ENCODE results near the gene NBPF3.
A peak's percentile ranks its signal among the peaks of the same experiment; 100 is the strongest.
"Not testable (repeated sequence)": the region's sequence is repeated elsewhere in the genome, so short reads cannot be mapped to it uniquely, and the experiment has no call there.

Gene NBPF3

DNA sequence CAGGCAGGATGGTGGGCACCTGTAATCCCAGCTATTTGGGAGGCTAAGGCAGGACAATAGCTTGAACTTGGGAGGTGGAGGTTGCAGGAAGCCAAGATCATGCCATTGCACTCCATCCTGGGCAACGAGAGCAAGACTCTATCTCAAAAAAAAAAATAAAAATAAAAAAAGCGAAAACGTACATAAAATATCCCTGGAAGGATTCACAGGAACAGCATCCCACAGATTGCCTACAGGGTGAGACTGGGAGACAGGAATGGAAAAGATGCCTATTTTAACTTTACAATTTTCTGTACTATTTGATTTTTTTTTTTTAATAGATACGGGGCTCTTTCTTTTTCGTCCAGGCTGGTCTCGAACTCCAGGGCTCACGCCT is 604 bp upstream of the NBPF3 start:
- H2AK5ac ChIP-seq (ENCODE audit: low read length) = no peak overlapping the region
- H4K91ac ChIP-seq (ENCODE audit: low read depth, low read length) = no peak overlapping the region
- no CpG with 5 or more reads among the region's 7 CpGs for WGBS (ENCODE audit: extremely low coverage, insufficient coverage, insufficient read length)
- H4K8ac ChIP-seq (ENCODE audit: low read depth, low read length) = peak overlapping the region; percentile 87
- H3K4me2 ChIP-seq (ENCODE audit: low read length) = peak overlapping the region; percentile 98
- H3K9ac ChIP-seq (ENCODE audit: low read length) = no peak overlapping the region
- H3K36me3 ChIP-seq (ENCODE audit: control insufficient read depth in 1 of 2, insufficient read depth in 2 of 2, low read length in 2 of 2) = no peaks in the 10 kb centered on the region
- H3K79me1 ChIP-seq (ENCODE audit: low read length) = peaks cover 2% of the 10 kb centered on the region
- peaks cover 3 to 8% of the 10 kb centered on the region in 2 experiments for H3K4me1 ChIP-seq (ENCODE audit: control insufficient read depth in 1 of 2, insufficient read depth in 2 of 2, low read length in 2 of 2)
- H3K18ac ChIP-seq (ENCODE audit: low read length) = no peak overlapping the region
- no peak overlapping the region for H3K4me3 ChIP-seq (ENCODE audit: low read depth, low read length)
- H3K23ac ChIP-seq (ENCODE audit: low read length) = no peak overlapping the region
- no peak overlapping the region for H3K4ac ChIP-seq (ENCODE audit: low read depth, low read length)
- no peak overlapping the region for H2BK120ac ChIP-seq (ENCODE audit: insufficient read depth, low read length, poor library complexity)
- no peak overlapping the region for H3K27ac ChIP-seq (ENCODE audit: low read depth, low read length)
- H3K9me3 ChIP-seq (ENCODE audit: insufficient read depth, low read depth, low read length) = no peaks in the 10 kb centered on the region
- peak overlapping the region; percentile 73 for H2AFZ ChIP-seq (ENCODE audit: insufficient read depth, low read length, poor library complexity)
- H2BK12ac ChIP-seq (ENCODE audit: low read length) = no peak overlapping the region
- H3K79me2 ChIP-seq (ENCODE audit: control insufficient read depth, insufficient read depth, low read length, poor library complexity) = peaks cover 4% of the 10 kb centered on the region
- H3K27me3 ChIP-seq (ENCODE audit: insufficient read depth, low read length) = no peaks in the 10 kb centered on the region
- no peak overlapping the region for H4K12ac ChIP-seq (ENCODE audit: low read depth, low read length)
- H3K14ac ChIP-seq (ENCODE audit: low read length) = no peak overlapping the region
- no peak for DNase-seq
- H2BK5ac ChIP-seq (ENCODE audit: low read depth, low read length, poor library complexity) = no peak overlapping the region

DNA sequence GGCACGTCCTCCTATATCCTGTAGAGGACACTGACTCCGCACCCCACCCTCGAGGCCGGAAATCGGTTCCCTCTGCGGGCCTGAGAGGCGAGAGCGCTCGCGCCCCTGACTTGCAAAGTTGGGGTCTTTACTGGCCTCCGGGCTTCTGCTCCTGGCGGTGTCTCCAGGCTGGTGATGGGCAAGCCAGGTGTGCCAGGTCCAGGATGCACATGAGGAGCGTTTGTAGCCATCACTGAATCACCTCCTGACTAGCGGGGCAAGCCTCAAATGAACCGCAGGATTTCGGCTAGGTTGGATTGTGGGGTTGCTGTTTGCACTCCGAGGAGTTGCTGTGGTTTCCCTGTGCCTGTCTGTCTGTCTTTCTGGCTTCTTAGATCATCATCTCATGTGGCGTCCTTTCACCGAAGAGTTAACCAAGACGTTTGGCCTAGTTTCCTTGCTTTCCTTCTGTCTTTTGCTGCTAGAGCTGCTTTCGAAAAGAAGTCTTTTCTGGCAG is 741 bp downstream of the NBPF3 start:
- H3K27me3 ChIP-seq (ENCODE audit: insufficient read depth, low read length); H2BK12ac ChIP-seq (ENCODE audit: low read length); H3K79me1 ChIP-seq (ENCODE audit: low read length); H2BK5ac ChIP-seq (ENCODE audit: low read depth, low read length, poor library complexity); H3K4me1 ChIP-seq (ENCODE audit: control insufficient read depth in 1 of 2, insufficient read depth in 2 of 2, low read length in 2 of 2); H3K14ac ChIP-seq (ENCODE audit: low read length); H2AK5ac ChIP-seq (ENCODE audit: low read length); H4K12ac ChIP-seq (ENCODE audit: low read depth, low read length); H3K9ac ChIP-seq (ENCODE audit: low read length); H3K36me3 ChIP-seq (ENCODE audit: control insufficient read depth in 1 of 2, insufficient read depth in 2 of 2, low read length in 2 of 2); H3K9me3 ChIP-seq (ENCODE audit: insufficient read depth, low read depth, low read length); H3K18ac ChIP-seq (ENCODE audit: low read length); H4K91ac ChIP-seq (ENCODE audit: low read depth, low read length); DNase-seq; H3K27ac ChIP-seq (ENCODE audit: low read depth, low read length); H2BK120ac ChIP-seq (ENCODE audit: insufficient read depth, low read length, poor library complexity); H3K23ac ChIP-seq (ENCODE audit: low read length); H3K79me2 ChIP-seq (ENCODE audit: control insufficient read depth, insufficient read depth, low read length, poor library complexity): not testable (repeated sequence)
- Histone ChIP-seq H2AFZ (ENCODE audit: insufficient read depth, low read length, poor library complexity) (peak overlapping the region; percentile 77), H3K4me2 (ENCODE audit: low read length) (peak overlapping the region; percentile 98), H4K8ac (ENCODE audit: low read depth, low read length) (peak overlapping the region; percentile 5), H3K4ac (ENCODE audit: low read depth, low read length) (peak overlapping the region; percentile 30), H3K4me3 (ENCODE audit: low read depth, low read length) (peak overlapping the region; percentile 86)
- no CpG with 5 or more reads among the region's 21 CpGs for WGBS (ENCODE audit: extremely low coverage, insufficient coverage, insufficient read length)

DNA sequence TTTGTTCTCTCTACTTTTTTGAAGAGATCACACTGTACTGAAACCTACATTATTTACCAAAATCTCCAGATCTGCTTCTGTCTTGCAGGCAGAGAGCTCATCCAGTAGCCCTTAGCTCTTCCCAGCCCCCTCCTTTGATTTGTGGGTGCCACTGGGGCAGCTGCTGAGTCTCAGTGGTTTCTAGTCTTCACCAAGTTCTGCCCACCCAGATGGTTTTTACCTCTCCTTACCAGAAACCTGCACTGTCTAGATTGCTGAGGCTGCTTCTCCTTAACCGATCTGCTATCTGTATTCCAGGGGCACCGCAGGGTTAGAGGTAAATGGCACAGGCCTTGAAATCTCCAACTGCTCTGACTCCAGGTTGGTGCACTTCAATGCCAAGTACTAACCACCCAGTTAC is 6.7 kb downstream of the NBPF3 start:
- WGBS (ENCODE audit: extremely low coverage, insufficient coverage, insufficient read length) = no CpG with 5 or more reads among the region's 2 CpGs

GRCh38 chr1:21447311-21447710 is 7.4 kb downstream of the NBPF3 start:
- Histone ChIP-seq H2BK12ac (ENCODE audit: low read length) (no peak overlapping the region), H4K8ac (ENCODE audit: low read depth, low read length) (no peak overlapping the region), H2AFZ (ENCODE audit: insufficient read depth, low read length, poor library complexity) (no peak overlapping the region), H3K4me3 (ENCODE audit: low read depth, low read length) (no peak overlapping the region), H3K9me3 (ENCODE audit: insufficient read depth, low read depth, low read length) (peaks cover 1% of the 10 kb centered on the region), H3K79me1 (ENCODE audit: low read length) (no peaks in the 10 kb centered on the region), H3K18ac (ENCODE audit: low read length) (no peak overlapping the region), H4K12ac (ENCODE audit: low read depth, low read length) (no peak overlapping the region), H3K14ac (ENCODE audit: low read length) (no peak overlapping the region), H3K23ac (ENCODE audit: low read length) (no peak overlapping the region), H4K91ac (ENCODE audit: low read depth, low read length) (no peak overlapping the region), H2AK5ac (ENCODE audit: low read length) (no peak overlapping the region), H3K27ac (ENCODE audit: low read depth, low read length) (no peak overlapping the region), H2BK120ac (ENCODE audit: insufficient read depth, low read length, poor library complexity) (no peak overlapping the region), H2BK5ac (ENCODE audit: low read depth, low read length, poor library complexity) (no peak overlapping the region), H3K4ac (ENCODE audit: low read depth, low read length) (no peak overlapping the region), H3K79me2 (ENCODE audit: control insufficient read depth, insufficient read depth, low read length, poor library complexity) (no peaks in the 10 kb centered on the region), H3K4me1 (ENCODE audit: control insufficient read depth in 1 of 2, insufficient read depth in 2 of 2, low read length in 2 of 2) (no peaks in the 10 kb centered on the region), H3K36me3 (ENCODE audit: control insufficient read depth in 1 of 2, insufficient read depth in 2 of 2, low read length in 2 of 2) (peaks cover 3 to 4% of the 10 kb centered on the region in 2 experiments), H3K27me3 (ENCODE audit: insufficient read depth, low read length) (no peaks in the 10 kb centered on the region), H3K9ac (ENCODE audit: low read length) (no peak overlapping the region), H3K4me2 (ENCODE audit: low read length) (no peak overlapping the region)
- DNase-seq = peak in 1 of 2 donors; percentile 68
- WGBS (ENCODE audit: extremely low coverage, insufficient coverage, insufficient read length) = no CpG with 5 or more reads among the region's 5 CpGs

More for the DNA sequence above, 6.7 kb downstream of the NBPF3 start:
- H2BK12ac ChIP-seq (ENCODE audit: low read length); H3K27me3 ChIP-seq (ENCODE audit: insufficient read depth, low read length); H3K79me1 ChIP-seq (ENCODE audit: low read length); H3K4ac ChIP-seq (ENCODE audit: low read depth, low read length); H3K23ac ChIP-seq (ENCODE audit: low read length); H3K4me3 ChIP-seq (ENCODE audit: low read depth, low read length); DNase-seq; H3K9ac ChIP-seq (ENCODE audit: low read length); H2AFZ ChIP-seq (ENCODE audit: insufficient read depth, low read length, poor library complexity); H2AK5ac ChIP-seq (ENCODE audit: low read length); H3K36me3 ChIP-seq (ENCODE audit: control insufficient read depth in 1 of 2, insufficient read depth in 2 of 2, low read length in 2 of 2); H3K4me1 ChIP-seq (ENCODE audit: control insufficient read depth in 1 of 2, insufficient read depth in 2 of 2, low read length in 2 of 2); H4K91ac ChIP-seq (ENCODE audit: low read depth, low read length); H3K14ac ChIP-seq (ENCODE audit: low read length); H2BK120ac ChIP-seq (ENCODE audit: insufficient read depth, low read length, poor library complexity); H2BK5ac ChIP-seq (ENCODE audit: low read depth, low read length, poor library complexity); H3K79me2 ChIP-seq (ENCODE audit: control insufficient read depth, insufficient read depth, low read length, poor library complexity); H3K4me2 ChIP-seq (ENCODE audit: low read length); H3K9me3 ChIP-seq (ENCODE audit: insufficient read depth, low read depth, low read length); H3K27ac ChIP-seq (ENCODE audit: low read depth, low read length); H4K8ac ChIP-seq (ENCODE audit: low read depth, low read length); H3K18ac ChIP-seq (ENCODE audit: low read length); H4K12ac ChIP-seq (ENCODE audit: low read depth, low read length): not testable (repeated sequence)

Data from trophoblast cell (in vitro differentiated cells and primary cell).